Fibroblast of lung (primary cell): Measurements from ENCODE around the gene CFAP57. TPM values are rescaled to one million over a fixed set of nuclear protein-coding genes. Genes with fewer than 3 reads are reported as not detected.

Source experiments
- DNase-seq, 2 donors: peaks; one replicate each; pipeline versions ENCODE4 v3.0.0 to v3.0.0-alpha.2; 2010; ENCODE audit warnings: low read depth in 2 of 2
- H2AFZ ChIP-seq: 2 replicates; pipeline ENCODE4 v1.5.1; 2012; ENCODE audit warnings: low read length, control low read depth, inconsistent platforms
- H3K27ac ChIP-seq: 2 replicates; pipeline ENCODE4 v1.5.1; 2011; ENCODE audit warnings: low read length, control low read depth; ENCODE audit not compliant: insufficient read depth
- H3K27me3 ChIP-seq: 2 replicates; pipeline ENCODE4 v1.5.1; 2011; ENCODE audit warnings: mild to moderate bottlenecking, low read length; ENCODE audit not compliant: control insufficient read depth, insufficient read depth
- H3K36me3 ChIP-seq: 2 replicates; pipeline ENCODE4 v1.5.1; 2011; ENCODE audit warnings: low read length; ENCODE audit not compliant: control insufficient read depth, insufficient read depth
- H3K4me1 ChIP-seq: 2 replicates; pipeline ENCODE4 v1.5.1; 2011; ENCODE audit warnings: low read length; ENCODE audit not compliant: control insufficient read depth, insufficient read depth; ENCODE audit errors: extremely low read depth
- H3K4me2 ChIP-seq: 2 replicates; pipeline ENCODE4 v1.5.1; 2011; ENCODE audit warnings: low read length, control low read depth; ENCODE audit not compliant: insufficient read depth; ENCODE audit errors: extremely low read depth
- H3K4me3 ChIP-seq, 4 experiments: fragments of 200-600 bp in 1 of 4; sonication (generic) in 1 of 4; replicated peaks in 1 of 4; 2 replicates each; pipeline ENCODE4 v1.5.1; 2011 to 2016; ENCODE audit warnings: low read length in 4 of 4, low read depth in 3 of 4, mild to moderate bottlenecking in 3 of 4, control low read depth in 2 of 4, inconsistent platforms in 1 of 4, mixed read lengths in 1 of 4; ENCODE audit not compliant: insufficient read depth in 1 of 4; ENCODE audit errors: control extremely low read depth in 1 of 4
- H3K79me2 ChIP-seq: 2 replicates; pipeline ENCODE4 v1.5.1; 2012; ENCODE audit warnings: mild to moderate bottlenecking, low read length, inconsistent platforms; ENCODE audit not compliant: control insufficient read depth, insufficient read depth
- H3K9ac ChIP-seq: 2 replicates; pipeline ENCODE4 v1.5.1; 2011; ENCODE audit warnings: mild to moderate bottlenecking, low read length, control low read depth; ENCODE audit not compliant: insufficient read depth
- H3K9me3 ChIP-seq: 2 replicates; pipeline ENCODE4 v1.5.1; 2012; ENCODE audit warnings: low read depth, low read length; ENCODE audit not compliant: control insufficient read depth, insufficient read depth
- H4K20me1 ChIP-seq: 2 replicates; pipeline ENCODE4 v1.5.1; 2011; ENCODE audit warnings: low read length; ENCODE audit not compliant: control insufficient read depth, insufficient read depth; ENCODE audit errors: extremely low read depth
- CTCF ChIP-seq, 2 donors: IDR thresholded peaks in 1 of 2; conservative IDR thresholded peaks in 1 of 2; 1 replicate in 1 of 2; 2 replicates in 1 of 2; pipeline ENCODE4 v1.5.1; 2011 to 2012; ENCODE audit warnings: low read length in 2 of 2, control low read depth in 1 of 2, inconsistent platforms in 1 of 2, low read depth in 1 of 2, mild to moderate bottlenecking in 1 of 2
- EZH2 ChIP-seq: IDR thresholded peaks from 2 replicates; pipeline ENCODE4 v1.5.1; 2012; ENCODE audit warnings: low read length, control low read depth, mild to moderate bottlenecking; ENCODE audit errors: missing control alignments
- polyA plus RNA-seq, 2 donors: library from polyadenylated mRNA; depleted of rRNA in 1 of 2; stranded (reverse) in 1 of 2; unstranded in 1 of 2; fragments of >200 nt; gene quantifications; 2 replicates each; pipeline ENCODE4 v1.2.1, GENCODE V29; 2011 to 2012; ENCODE audit warnings: missing spikeins in 1 of 2
- total RNA-seq: library from RNA; depleted of rRNA; stranded (reverse); fragments of >200 nt; gene quantifications from 2 replicates; pipeline ENCODE4 v1.2.1, GENCODE V29; 2014

CFAP57 gene
- total and polyA plus RNA-seq, 2 donors (not counting 1 experiment from before 2014, with no cell fraction given), result 0.17 to 0.22 TPM

- no peak overlapping the region for H3K4me3 ChIP-seq
- H3K4me1 ChIP-seq, result no peaks in the 10 kb centered on the region
- no peaks in the 10 kb centered on the region for H3K9me3 ChIP-seq
- no peaks in the 10 kb centered on the region for H3K36me3 ChIP-seq
- TF ChIP-seq CTCF (conservative IDR thresholded peaks at IDR 0.05 in 1 of 2, IDR thresholded peaks at IDR 0.05 in 1 of 2; ENCODE audit: low read depth in 1 of 2, low read length in 2 of 2), result no peak
- no peaks in the 10 kb centered on the region for H3K79me2 ChIP-seq
- no peak overlapping the region for H3K9ac ChIP-seq
- H2AFZ ChIP-seq, result no peak overlapping the region
- no peak for DNase-seq
- no peaks in the 10 kb centered on the region for H3K27me3 ChIP-seq
- H4K20me1 ChIP-seq, result no peaks in the 10 kb centered on the region
- no peak overlapping the region for H3K27ac ChIP-seq
- H3K4me2 ChIP-seq, result no peak overlapping the region
Observed at GRCh38 chr1:43299101-43299500, 127.0 kb downstream of the CFAP57 start.

- no peaks in the 10 kb centered on the region for H3K9me3 ChIP-seq
- no peaks in the 10 kb centered on the region for H4K20me1 ChIP-seq
- TF ChIP-seq EZH2, result no peak
- no peak for TF ChIP-seq CTCF (conservative IDR thresholded peaks at IDR 0.05 in 1 of 2, IDR thresholded peaks at IDR 0.05 in 1 of 2; ENCODE audit: low read depth in 1 of 2, low read length in 2 of 2)
- no peaks in the 10 kb centered on the region for H3K27me3 ChIP-seq
- no peak within 1 kb of the TSS for H2AFZ ChIP-seq
- no peak for DNase-seq
- H3K9ac ChIP-seq, result no peak within 1 kb of the TSS
- no peak within 1 kb of the TSS for H3K4me3 ChIP-seq
- no peaks in the 10 kb centered on the region for H3K4me1 ChIP-seq
- H3K27ac ChIP-seq, result no peak within 1 kb of the TSS
- no peak within 1 kb of the TSS for H3K4me2 ChIP-seq
- H3K79me2 ChIP-seq, result no peaks in the 10 kb centered on the region
- no peaks in the 10 kb centered on the region for H3K36me3 ChIP-seq
Observed at GRCh38 chr1:43300378-43301094, 128.4 kb downstream of the CFAP57 start, which contains the start of gene TIE1. TSS of gene TIE1 (plus strand) at chr1:43300982. CDS start at chr1:43301072, 90 bp downstream.

- no peaks in the 10 kb centered on the region for H3K79me2 ChIP-seq
- no peak overlapping the region for H3K4me2 ChIP-seq
- no peak overlapping the region for H3K4me3 ChIP-seq
- no peaks in the 10 kb centered on the region for H4K20me1 ChIP-seq
- no peaks in the 10 kb centered on the region for H3K27me3 ChIP-seq
- no peak overlapping the region for H3K27ac ChIP-seq
- no peak for DNase-seq
- H3K9ac ChIP-seq, result no peak overlapping the region
- no peak overlapping the region for H2AFZ ChIP-seq
- H3K36me3 ChIP-seq, result no peaks in the 10 kb centered on the region
- no peaks in the 10 kb centered on the region for H3K4me1 ChIP-seq
- no peaks in the 10 kb centered on the region for H3K9me3 ChIP-seq
- TF ChIP-seq CTCF (conservative IDR thresholded peaks at IDR 0.05 in 1 of 2, IDR thresholded peaks at IDR 0.05 in 1 of 2; ENCODE audit: low read depth in 1 of 2, low read length in 2 of 2) (no peak), EZH2 (no peak)
Observed at GRCh38 chr1:43302201-43302600, 130.1 kb downstream of the CFAP57 start.
